ENCODE results near the gene ATP10B.

The ATP10B gene

DNA sequence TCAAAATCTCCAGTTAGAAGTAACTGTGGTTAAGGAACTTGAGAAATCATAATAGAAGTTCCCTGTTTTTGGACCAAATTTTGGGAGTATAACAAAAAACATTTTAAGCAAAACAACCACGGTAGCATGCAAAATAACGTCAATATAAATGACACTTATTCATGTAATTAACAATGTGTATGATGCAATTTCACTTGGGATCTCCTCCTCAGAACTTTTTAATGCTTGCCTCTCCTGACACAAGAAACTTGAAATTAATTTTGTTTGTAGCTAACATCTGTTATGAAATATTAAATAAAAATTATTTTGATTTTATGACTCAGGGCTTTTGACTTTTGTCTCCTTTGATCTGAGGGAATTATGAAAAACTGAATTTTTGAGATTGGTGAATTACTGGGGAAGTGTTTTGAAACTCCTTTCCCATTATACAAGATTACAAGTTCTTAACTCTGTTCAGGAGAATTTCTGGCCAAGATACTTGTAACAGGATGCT, 149.7 kb downstream of the ATP10B start:
- intact Hi-C loops (cut with DNase I): no loop called here
- DNase-seq: no peak

DNA sequence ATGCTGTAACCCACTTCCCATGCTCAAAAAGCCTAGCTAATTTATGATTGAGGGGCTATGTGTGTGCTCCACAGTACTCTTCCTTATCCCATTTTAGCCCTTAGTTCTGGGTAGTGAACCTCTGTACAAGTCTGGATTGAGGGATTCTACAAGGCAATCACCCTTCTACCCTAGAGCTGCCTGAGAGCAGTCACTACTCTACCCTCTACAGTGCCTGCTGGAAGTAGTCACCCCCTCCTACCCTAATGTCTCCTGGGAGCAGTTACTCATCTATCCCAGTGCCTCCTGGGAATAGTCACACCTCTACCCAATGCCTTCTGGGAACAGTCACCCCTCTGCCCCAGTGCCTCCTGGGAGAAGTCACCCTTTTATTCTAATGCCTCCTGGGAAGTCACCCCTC, 150.6 kb downstream of the ATP10B start:
- intact Hi-C loops (cut with DNase I): no loop called here
- DNase-seq: no peak

DNA sequence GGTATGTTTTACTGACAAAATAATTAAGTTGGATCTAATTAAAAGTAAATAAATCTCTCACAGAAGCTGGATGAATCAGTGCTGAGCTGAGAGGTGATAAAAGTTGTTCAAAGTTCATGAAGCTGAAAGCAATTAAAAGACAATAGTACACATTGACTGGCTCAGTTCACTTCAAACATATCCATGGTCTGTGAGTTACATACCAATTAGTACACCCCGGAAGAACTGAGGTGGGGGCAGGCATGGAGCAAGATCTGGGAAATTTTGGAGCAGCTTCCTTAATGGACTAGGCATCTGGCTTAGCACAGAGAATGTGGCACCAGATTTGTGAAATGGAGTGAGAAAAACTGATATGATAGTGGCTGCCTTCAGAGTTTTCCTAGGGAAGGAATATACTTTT, 152.7 kb downstream of the ATP10B start:
- no peak for DNase-seq
- intact Hi-C loops (cut with DNase I): no loop called here

DNA sequence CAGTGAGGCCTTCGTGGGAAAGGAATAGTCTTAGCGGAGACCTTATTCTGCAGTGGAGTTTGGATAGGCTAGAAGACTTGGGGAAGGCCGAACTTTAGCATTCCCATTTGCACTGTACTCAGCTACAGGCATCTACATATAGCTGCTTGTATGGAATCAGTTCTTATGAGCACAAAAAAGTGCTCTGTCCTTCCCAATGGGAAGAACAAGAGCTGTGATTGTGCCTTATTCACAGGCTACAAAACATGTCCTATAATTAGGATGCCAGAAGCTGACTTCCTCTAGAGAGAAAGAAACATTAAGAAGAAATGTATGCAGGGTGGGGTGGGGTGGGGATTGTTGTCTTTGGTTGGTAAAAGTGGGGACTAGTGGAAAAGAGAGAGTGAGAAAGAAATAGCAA, 154.7 kb downstream of the ATP10B start:
- intact Hi-C loops (cut with DNase I): loop anchor here (2.0 kb wide), 1 partner anchor 46 kb away; no protein-coding TSS in a partner anchor

DNA sequence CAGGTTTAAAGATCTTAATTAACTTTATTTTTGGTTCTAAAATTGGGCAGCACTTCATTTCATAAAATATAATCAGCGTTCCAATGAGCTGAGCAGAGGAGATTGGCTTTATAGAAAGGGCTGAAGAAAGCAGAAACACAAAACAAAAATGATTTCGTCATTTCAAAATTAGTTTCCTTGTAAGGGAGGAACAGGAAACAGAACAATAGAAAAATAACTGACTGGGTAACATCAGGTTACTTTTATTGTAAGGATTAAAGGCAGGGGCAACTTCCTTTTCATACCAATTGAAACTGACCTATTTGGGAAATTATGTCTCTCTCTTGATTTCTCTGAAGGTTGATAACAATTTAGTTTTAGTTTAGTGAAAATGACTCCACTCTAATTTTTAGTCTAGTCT, 157.1 kb downstream of the ATP10B start:
- intact Hi-C loops (cut with DNase I): no loop called here
- no peak for DNase-seq

More for the DNA sequence above, 154.7 kb downstream of the ATP10B start:
- no peak for DNase-seq

DNA sequence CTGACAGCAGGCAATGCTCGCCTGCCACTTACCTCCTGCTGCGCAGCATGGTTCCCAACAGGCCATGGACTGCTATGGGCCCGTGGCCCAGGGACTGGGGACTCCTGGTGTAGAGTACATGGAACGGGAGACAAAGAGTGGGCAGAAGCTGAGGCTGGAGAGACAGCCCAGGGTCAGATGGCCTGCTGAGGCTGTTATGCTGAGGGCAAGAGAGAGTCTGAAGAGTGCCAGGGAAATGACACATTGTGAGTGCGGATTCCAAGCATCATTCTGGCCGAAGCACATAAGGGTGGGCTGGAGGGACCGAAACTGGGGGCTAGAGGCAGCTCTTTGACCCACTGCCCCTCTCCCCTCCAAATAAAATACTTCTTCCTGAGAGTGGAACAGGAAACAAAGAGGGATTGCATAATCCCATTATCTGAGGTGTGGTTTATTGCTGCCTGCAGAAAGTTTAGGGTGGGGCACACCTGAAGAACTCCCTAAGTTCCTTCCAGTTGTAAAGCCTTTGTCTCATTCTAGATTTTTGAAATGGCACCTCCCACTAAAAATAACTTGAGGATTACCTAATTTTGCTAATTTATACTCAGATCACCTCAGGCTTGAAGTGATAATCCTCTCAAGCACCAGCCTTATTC, 158.1 kb downstream of the ATP10B start:
- intact Hi-C loops (cut with DNase I): no loop called here
- no peak for DNase-seq

DNA sequence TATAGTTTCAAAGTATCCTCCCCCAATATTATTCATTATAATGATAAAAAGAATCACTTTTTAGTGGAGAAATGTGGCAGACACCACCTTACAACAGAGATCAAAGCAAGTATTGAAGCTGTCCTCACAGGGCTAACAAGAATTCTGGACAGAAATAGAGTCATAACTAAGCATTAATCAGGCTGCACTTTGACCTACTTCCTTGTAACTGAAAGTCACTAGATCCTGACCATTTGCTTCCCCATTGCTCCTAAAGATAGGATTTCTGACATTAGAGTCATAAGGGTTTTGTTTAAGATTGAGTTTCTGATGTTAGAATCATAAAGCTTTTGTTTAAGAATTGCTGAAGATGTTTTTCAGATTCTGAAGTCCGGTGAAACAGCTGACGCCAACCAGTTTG, 159.7 kb downstream of the ATP10B start:
- DNase-seq: no peak
- intact Hi-C loops (cut with DNase I): no loop called here

DNA sequence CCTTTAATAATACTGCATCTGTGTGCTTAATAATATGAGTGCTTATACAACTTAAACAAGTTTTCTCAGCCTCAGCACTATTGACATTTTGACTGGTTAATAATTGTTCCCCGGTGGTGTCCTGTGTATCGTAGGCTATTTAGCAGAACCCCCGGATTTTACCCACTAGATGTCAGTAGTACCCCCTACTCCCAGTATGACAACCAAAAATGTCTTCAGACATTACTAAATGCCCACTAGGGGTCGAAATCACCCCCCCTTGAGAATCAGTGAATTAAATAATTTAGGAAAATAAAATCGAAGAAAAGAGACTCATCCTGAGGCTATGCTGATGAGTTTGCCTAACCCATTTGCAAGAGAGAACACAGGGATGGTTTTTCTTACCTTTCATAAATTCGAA, 166.3 kb downstream of the ATP10B start:
- intact Hi-C loops (cut with DNase I): no loop called here
- DNase-seq: no peak

DNA sequence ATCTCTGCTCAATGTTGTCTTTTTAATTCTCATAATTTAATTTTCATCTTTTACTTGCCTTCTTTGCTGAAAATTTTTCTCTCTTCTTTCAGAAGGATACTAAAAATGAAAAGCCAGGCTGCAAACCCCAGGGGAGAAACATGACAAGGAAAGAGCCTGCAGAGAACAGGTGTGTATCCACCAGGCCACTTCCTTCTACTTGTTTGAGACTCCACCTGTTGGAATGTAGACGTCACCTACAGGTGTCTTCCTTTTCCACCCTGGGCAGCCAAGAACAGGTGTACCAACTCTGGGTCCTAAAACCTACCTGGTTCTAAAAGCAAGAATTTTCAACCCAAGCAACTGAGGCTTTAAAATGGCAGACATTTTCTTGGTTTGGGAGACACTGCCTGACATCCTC, 166.8 kb downstream of the ATP10B start:
- intact Hi-C loops (cut with DNase I): no loop called here
- no peak for DNase-seq

DNA sequence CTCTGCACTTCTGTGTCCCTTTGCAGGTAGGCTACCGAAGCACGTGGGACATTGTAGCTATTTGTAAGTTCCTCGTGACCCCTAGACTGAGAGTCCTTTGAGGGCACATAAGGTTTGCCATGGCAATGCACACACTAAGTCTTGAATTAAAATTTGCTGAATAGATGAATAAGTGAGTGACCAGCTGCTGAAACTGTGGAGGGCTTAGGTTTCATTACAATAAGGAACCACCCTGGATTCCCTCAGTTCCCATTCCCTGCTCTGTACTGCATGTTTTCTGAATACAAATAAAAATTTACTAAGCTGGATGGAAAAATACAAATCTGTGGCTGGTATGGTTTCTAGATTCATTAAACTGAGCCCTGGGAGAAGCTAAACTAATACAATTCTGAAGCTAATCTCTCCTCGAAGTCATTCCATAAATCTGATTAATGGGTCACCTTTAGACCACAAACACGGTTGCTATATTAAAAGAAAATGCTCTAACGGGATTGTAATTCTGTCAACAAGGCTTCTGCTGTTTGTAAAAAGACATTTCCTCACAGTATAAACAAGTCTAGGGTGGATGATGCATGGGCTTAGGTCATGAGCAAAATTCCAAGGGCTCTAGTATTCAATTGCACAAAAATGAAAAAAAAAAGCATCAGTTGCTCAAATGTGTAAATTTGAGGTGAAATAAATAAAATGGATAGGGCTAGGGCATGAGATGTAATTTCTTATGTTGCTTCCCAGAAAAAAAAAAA, 172.3 kb downstream of the ATP10B start:
- DNase-seq: no peak
- intact Hi-C loops (cut with DNase I): loop anchor here (5.0 to 10.0 kb wide), 2 partner anchors 108 to 175 kb away; partner anchors contain the start of gene ATP10B

DNA sequence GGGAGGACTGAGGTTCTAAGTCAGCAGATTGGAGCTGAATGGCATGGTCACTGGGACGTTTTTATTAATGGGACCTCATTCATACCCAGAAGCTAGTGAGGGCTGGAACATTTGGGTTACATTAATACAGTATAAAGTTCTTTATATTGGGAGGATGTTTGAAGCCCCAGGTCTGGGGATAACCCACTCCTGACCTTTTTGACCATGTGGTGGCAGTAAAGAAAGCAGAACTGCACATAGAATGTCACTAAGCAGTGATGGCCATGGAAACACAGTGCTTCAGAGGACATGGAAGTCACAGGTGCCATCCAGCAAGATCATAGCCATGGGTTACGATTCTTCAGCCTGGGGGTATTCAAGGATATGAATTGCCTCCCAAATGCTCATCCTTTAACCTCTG, 176.0 kb downstream of the ATP10B start:
- intact Hi-C loops (cut with DNase I): loop anchor here (5.0 to 10.0 kb wide), 2 partner anchors 111 to 179 kb away; partner anchors contain the start of gene ATP10B
- DNase-seq: peak in 1 of 10 donors; percentile 16

DNA sequence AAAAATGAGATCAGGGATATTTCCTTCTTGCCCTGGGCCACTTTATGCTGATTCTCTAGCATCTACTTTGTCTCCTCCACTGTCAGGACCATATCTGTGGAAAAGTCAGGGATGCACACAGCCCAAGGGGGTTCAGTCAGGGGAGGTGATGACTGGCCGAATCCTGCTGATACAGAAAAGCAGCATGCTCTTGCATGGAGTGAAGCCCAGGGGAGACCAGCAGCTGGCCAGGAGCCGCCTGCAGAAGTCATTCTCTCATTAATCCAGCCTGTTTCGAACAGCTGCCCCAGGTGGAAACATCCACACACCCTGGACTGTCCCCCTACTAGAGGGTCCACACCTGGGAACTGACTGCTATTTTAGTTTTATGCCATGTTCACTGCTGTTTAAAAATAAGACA, 177.1 kb downstream of the ATP10B start:
- intact Hi-C loops (cut with DNase I): loop anchor here (5.0 to 10.0 kb wide), 2 partner anchors 112 to 180 kb away; partner anchors contain the start of gene ATP10B
- DNase-seq: no peak

DNA sequence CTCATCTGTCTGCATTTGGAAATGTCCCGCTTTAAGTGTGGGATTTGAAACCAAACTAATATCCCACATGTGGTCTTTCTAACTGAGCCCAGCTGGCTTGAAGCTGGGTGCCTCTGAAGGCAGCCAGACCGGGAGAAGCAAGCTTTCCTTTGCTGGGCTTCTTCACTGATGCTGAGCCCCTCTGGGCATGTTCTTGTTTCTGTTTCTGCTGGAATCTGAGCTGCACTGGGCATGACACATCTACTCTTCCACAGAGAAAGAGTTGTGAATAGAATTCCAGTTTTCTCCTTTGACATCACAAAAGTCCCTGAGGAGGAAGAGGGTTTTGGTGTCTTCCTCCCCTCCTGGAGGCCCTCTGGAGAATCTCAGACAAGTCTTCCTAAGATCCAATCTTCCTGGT, 179.5 kb downstream of the ATP10B start:
- intact Hi-C loops (cut with DNase I): loop anchor here (10.0 kb wide), 1 partner anchor 182 kb away; the partner anchor contains the start of gene ATP10B
- DNase-seq: no peak

DNA sequence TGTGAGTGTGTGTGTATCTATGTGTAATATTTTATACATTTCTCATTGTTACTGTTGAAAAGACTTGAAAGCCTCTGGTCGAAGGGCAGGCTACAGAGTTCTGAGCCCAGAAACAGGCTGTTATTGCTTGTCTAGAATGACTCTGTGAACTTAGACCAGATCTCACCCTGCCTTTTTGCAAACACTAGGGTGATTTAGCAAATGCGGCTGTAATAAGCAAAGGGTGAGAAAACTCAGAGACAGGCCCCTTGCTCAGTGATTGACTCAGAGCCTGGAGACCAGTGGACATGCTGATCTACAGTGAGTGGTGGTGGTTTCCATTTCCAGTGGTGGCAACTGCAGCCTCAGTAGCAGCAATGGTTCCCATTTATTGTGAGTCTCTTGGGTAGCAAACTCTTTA, 183.7 kb downstream of the ATP10B start:
- intact Hi-C loops (cut with DNase I): no loop called here
- DNase-seq: no peak

DNA sequence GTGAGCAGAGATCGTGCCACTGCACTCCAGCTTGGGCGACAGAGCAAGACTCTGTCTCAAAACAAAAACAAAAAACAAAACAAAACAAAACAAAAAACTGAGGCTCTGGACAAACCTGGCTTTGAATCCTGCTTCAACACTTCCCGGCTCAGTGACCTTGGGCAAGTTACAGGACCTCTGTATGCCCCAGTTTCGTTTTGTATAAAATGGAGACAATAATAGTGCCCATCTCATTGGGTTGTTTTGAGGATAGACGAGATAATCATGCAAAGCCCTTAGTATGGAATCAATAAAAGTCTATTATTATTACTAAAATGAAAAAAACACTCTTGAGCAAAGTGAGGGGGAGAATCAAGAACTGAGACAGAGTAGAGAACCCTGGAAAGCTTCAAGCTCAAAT, 184.9 kb downstream of the ATP10B start:
- intact Hi-C loops (cut with DNase I): no loop called here
- DNase-seq: no peak

DNA sequence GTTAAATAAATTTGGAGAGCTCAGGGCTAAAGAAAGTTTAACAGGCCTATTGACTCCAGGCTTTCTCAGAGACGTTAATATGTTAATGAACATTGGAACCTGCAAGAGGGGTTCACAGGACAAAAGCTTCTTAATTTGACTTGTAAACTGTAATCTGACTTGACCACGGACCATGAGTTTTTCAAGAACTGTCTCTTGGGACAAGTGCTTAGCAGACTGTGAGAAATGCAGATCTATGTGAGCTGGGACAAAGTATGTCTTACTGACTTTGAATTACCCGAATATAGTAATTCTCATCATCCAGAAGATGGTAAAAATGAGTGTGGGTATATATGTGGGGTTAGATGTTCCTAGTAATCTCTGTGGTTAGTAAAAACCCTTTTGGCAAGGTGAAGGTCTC, 186.6 kb downstream of the ATP10B start:
- DNase-seq: no peak
- intact Hi-C loops (cut with DNase I): no loop called here

DNA sequence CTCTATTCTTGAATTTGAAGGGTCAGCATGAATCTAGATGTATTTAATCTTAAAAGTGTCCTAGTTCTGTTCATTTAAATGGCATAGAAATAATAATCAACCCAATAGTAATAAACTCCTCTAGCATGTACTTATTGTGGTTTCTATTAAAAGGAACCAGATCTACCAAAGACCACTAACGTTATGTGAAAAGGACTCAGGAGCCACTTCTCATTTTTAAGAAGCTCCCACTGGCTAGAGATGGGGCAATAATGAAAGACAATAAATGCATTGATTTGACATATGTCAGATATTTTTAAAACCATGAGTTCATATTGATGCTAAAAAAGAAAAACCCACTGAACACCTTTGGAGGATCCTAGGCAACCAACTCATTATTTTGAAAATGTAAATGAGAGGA, 191.9 kb downstream of the ATP10B start:
- intact Hi-C loops (cut with DNase I): no loop called here
- DNase-seq: no peak

DNA sequence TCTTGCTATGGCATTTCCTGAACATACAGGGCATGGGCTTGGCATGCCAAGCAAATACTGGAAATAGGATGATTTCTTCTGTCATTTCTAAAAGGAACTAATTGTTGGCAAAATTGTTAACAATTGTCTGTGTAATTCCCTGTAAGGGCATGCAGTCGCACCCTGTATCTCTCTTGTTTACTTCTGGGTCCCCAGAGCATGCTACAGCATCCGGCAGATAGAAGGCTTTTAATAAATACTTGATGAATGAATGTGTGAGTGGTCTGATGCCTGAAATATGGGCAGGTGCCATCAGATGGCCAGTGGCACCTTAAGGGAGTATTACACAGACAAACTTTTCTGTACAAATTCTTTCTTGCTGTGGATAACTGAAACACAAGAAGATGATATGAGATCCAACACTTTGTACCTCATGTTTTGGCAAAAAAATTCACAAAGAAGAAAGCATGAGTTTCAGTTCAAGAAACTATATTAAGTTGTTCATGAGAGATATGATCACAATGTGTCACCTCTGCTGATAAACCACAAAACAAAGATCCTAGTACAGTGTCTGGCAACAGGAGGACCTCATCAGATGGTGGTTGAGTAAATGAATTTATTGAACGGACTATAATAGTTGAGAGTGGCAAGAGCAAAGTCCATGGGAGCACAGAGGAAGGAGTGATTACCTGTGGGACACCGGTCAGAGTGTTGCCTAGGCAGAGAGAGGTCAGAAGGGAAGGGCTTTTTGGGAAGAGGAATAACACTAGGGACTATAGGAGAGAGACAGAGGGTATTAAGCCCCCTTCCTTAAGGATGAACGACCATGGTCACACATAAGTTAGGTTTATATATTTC, 194.2 kb downstream of the ATP10B start:
- intact Hi-C loops (cut with DNase I): no loop called here
- no peak for DNase-seq

DNA sequence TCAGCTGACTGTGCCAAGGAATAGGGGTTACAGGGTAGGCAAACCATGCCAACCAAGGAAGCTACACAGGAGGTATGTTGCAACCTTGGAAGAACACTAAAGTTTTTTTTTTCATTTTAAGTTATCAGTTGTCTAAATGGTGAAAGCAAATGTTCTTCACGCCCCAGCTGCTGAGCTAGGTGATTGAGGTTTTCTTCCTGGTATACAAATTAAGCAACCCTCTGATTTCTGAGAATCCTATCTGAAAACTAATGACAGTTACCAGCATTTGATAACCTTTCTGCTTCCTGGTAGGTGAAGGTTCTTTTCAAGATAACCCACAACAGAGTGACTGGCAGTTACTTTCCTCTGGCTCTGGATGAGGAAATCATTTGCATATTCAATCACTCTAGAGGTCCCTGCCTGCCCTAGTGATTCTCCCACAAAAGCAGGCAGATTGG, 194.9 kb downstream of the ATP10B start:
- intact Hi-C loops (cut with DNase I): no loop called here
- DNase-seq: no peak

DNA sequence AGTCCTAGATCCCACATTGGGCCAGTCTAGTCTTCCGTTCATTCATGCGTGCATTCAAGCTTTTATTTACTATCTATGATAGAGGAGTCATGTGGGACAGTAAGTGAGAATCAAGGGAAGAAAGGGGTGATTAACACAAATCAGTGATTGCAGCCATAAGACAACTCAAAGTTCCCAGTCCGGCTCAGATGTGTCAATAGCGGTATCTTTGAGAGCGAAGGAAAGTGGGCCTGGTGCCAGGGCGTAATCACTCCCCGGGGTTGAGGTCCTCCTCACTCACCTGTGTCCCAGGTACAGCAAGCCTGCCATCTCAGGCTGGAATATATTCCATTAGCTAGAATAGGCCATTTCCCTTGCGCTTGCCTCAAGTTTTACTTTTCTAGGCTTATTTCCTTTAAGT, 196.3 kb downstream of the ATP10B start:
- DNase-seq: peak in 1 of 10 donors; percentile 77
- intact Hi-C loops (cut with DNase I): no loop called here

All from posterior cingulate gyrus (tissue), 11 donors.